Measurements from ENCODE around the gene ZNF132.
"Not testable (repeated sequence)": the region's sequence is repeated elsewhere in the genome, so short reads cannot be mapped to it uniquely, and the experiment has no call there.

ZNF132 gene

DNA sequence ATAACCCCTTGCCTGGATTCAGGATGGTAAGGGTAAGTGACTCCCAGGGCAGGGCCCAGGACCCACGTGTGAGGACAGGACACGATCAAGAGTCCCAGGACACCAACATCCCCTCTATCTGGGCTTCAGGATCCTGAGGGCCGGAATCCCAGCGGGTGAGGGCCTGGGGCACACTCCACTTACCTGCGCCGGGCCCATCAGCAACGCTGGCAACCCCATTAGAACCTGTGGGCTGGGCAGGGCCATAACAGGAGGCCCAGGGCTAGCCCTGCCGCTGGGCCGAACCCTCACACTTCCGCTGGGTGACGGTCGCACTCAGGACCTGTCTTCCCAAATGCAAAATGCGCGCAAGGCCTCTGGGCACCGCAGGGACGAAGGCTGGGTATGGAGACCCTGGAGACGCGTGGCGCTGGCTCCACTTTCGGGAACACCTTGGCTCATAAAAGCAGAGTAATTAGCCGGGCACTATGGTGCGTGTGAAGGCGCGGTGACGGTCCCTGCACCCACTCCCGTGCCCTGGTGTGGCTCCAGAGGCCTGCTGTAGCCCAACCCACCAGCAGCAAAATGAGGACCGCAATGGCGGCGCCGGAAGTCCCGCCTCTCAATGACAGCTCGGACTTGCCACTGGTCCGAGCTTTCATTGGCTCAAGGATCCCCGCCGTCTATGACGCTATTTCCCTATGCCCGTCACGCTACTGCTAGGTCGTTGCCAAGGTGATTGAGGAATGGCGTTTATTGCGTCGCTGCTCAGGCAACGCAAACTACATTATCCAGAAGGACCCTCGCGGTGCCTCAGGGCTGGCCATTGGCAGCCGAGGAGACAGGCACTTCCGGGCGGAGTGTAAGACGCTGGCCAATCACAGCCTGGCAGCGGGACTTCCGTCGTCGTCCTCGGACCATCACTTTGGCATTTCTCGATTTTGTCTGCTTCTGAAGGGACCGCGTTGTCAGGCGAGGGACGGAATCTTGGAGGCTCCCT is at the start of gene ZNF132:
TSS of gene ZNF132 (minus strand) at position 578 of the 979 bp plus-strand sequence. CDS start at position 246, 332 bp downstream.
- DNase-seq: peak; percentile 98 to 99

- DNase-seq: not testable (repeated sequence)
Measured at GRCh38 chr19:58484349-58484748, 44.4 kb upstream of the ZNF132 start.

DNA sequence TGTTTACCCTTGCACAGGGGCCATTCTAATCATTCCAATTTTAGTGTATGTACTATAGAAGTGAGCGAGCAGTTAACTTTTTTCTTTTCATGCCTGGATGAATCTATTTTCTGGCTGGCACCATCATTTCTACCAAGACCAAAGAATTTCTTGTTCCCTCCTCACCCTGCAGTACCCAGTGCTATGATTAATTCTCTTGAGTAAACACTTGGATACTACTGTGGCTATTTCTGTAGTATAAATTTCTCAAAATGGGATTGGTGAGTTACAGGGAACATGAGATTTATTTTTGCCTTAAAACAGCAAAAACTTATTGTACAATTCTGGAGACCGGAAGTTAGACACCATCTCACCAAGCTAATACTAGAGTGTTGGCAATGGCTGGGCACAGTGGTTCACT is 43.8 kb upstream of the ZNF132 start:
- DNase-seq: no peak

DNA sequence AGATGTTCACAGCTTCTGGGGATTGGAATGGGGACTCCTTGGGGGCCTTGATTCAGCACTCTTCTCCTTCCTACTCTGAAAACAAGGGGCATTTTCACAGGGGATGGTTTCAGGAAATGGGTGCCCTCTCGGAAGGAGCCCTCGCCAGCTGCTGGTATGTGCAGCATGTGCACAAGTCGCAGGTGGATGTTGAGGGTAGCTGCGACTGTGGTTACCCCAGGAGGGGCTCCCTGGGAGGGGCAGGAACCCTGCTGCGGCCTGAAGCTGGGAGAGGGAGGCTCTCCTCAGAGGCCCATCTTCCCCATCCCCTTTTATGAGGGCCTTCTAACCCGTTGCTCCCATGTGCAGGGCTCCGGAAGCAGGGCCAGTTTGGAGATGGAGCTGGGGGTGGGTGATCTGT is 42.4 kb upstream of the ZNF132 start:
- no peak for DNase-seq

GRCh38 chr19:58480831-58481230 is 40.9 kb upstream of the ZNF132 start:
- DNase-seq: no peak

DNA sequence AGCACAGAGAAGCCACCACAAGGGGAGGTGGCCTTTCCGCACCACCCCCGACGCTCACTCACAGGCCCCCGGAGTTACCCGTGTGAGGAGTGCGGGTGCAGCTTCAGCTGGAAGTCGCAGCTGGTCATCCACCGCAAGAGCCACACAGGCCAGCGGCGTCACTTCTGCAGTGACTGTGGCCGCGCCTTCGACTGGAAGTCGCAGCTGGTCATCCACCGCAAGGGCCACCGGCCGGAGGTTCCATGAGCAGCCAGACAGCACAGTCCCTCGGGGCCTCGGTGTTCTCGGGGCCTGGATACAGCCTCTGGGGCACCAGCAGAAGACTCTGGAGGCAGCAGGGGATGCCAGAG is 40.5 kb upstream of the ZNF132 start:
- no peak for DNase-seq

GRCh38 chr19:58479736-58480480 is 40.0 kb upstream of the ZNF132 start:
- DNase-seq: no peak

- DNase-seq: no peak
Measured at GRCh38 chr19:58479303-58479702, 39.4 kb upstream of the ZNF132 start.

- DNase-seq: no peak
Measured at GRCh38 chr19:58477871-58478270, 37.9 kb upstream of the ZNF132 start.

- DNase-seq: no peak
Measured at GRCh38 chr19:58477130-58477529, 37.2 kb upstream of the ZNF132 start.

DNA sequence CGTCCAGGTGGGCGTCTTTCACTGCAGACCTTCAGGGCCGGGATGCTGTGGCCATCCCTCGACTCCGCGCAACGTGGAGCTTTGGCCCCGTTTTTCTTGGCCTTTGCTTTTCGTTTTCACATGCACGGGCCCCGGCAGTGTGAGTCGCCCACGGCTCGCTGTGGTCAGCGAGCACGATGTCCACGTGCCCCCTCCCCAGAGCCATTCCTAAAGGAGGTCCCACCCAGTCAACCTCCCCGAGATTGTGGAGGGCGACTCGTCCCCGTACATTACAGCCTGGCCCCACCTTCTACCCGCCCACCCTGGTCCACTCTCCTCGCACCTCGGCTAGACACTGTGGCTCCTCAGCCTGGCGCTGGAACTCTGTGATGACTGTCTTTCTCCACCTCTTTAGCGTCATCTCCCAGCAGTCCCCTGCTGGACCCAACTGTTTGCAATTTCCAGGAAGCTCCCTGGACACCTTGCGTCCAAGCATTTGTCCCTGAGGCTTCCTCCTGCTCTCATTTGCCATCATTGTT is 36.6 kb upstream of the ZNF132 start:
- no peak for DNase-seq

DNA sequence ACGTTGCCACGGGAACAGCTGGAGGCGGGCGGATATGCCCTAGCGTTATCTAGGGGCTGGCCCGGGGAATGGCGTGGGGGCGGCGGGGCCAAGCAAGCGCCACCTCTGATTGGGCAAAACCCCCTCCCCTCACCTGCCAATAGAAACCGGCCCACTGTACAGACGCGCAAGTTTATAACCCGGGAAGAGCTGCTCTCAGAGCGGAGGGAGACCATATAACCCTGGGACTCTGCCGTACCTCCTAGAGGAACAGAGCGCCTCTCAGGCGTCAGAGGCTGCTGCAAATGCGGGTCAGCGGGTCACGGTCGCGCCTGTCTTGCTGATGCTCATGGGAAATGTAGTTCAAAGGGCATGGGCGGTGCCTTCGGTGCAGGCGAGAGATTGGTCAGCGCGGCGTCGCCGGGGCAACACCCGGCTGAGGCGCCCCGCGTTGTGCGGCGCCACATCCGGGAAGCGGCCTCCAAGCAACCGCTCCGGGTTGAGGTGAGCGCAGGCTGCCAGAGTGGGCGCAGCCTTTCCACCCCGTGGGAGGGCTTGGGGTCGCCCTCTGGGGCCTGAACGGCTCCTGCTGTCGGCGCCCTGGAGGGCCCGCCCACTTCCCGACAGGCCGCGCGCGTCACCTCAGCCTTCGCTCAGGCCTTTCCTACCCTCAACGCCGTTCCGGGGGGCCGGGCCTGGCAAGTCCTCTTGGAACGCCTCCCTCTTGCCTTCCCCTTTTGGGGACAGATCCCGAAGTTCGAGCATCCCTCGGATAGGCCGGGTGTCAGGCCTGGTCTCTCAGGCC is 36.0 kb upstream of the ZNF132 start, which contains the start of gene ZNF446:
TSS of gene ZNF446 (plus strand) at position 639 of the 784 bp plus-strand sequence. CDS start 867 bp downstream, outside the sequence.
- peak; percentile 96 to 97 for DNase-seq

GRCh38 chr19:58474997-58475713 is 35.2 kb upstream of the ZNF132 start:
- DNase-seq: no peak

GRCh38 chr19:58474291-58474996 is 34.5 kb upstream of the ZNF132 start:
- no peak for DNase-seq

- DNase-seq: no peak
Measured at GRCh38 chr19:58473775-58474174, 33.8 kb upstream of the ZNF132 start.

DNA sequence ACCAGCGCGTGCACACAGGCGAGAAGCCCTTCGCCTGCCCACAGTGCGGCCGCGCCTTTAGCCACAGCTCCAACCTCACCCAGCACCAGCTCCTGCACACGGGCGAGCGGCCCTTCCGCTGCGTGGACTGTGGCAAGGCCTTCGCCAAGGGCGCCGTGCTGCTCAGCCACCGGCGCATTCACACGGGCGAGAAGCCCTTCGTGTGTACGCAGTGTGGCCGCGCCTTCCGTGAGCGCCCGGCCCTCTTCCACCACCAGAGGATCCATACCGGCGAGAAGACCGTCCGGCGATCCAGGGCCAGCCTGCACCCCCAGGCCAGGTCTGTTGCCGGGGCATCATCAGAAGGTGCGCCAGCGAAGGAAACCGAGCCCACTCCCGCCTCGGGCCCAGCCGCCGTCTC is 31.8 kb upstream of the ZNF132 start:
- no peak for DNase-seq

GRCh38 chr19:58470837-58471543 is 31.0 kb upstream of the ZNF132 start:
- not testable (repeated sequence) for DNase-seq

GRCh38 chr19:58469241-58470013 is 29.5 kb upstream of the ZNF132 start:
- no peak for DNase-seq

DNA sequence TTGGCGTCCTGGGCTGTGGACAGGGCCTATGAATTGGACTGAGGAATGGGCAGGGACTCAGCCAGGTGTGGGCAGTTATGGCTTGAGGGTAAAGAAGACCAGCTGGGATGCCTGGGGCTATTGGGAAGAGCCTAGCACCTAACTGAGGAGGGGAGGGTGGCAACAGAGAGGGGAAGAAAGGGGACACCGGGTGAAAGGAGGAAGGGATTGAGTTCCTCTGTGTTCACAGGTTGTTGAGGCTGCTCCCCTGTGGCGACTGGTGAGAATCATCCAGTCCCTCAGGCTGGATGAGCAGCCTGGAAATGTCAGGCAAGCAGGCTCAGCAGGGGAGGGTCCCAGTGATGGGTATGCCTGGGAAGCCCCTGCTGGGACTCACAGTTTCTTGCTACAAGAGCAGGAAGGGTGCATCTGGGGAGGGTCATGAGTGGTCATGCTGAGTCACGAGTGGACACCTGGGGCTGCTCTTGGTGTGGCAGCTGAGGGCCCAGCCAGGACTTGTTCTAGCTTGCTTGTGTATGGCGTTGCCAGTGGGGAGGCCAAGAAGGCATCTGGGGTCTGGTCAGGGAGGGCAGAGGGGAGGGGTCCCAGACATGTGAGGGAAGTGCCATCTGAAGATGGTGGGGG is 28.4 kb upstream of the ZNF132 start:
- DNase-seq: no peak

Measured in hippocampal formation (tissue), 2 donors.